ENCODE data around the gene KCNG2.
"Not testable (repeated sequence)": the region's sequence is repeated elsewhere in the genome, so short reads cannot be mapped to it uniquely, and the experiment has no call there.

The KCNG2 gene, protein sequence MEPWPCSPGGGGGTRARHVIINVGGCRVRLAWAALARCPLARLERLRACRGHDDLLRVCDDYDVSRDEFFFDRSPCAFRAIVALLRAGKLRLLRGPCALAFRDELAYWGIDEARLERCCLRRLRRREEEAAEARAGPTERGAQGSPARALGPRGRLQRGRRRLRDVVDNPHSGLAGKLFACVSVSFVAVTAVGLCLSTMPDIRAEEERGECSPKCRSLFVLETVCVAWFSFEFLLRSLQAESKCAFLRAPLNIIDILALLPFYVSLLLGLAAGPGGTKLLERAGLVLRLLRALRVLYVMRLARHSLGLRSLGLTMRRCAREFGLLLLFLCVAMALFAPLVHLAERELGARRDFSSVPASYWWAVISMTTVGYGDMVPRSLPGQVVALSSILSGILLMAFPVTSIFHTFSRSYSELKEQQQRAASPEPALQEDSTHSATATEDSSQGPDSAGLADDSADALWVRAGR

GRCh38 chr18:79797518-79798345 lies at the start of gene KCNG2:
Gene KCNG2 (plus strand): TSS chr18:79797938. CDS start chr18:79863668, 65,730 bp downstream.
- DNase-seq (ENCODE audit: low read depth, low spot score), result no peak

GRCh38 chr18:79748321-79749180 lies 49.2 kb upstream of the KCNG2 start:
- no peak for DNase-seq (ENCODE audit: low read depth, low spot score)

GRCh38 chr18:79749251-79750191 lies 48.2 kb upstream of the KCNG2 start:
- no peak for DNase-seq (ENCODE audit: low read depth, low spot score)

DNA sequence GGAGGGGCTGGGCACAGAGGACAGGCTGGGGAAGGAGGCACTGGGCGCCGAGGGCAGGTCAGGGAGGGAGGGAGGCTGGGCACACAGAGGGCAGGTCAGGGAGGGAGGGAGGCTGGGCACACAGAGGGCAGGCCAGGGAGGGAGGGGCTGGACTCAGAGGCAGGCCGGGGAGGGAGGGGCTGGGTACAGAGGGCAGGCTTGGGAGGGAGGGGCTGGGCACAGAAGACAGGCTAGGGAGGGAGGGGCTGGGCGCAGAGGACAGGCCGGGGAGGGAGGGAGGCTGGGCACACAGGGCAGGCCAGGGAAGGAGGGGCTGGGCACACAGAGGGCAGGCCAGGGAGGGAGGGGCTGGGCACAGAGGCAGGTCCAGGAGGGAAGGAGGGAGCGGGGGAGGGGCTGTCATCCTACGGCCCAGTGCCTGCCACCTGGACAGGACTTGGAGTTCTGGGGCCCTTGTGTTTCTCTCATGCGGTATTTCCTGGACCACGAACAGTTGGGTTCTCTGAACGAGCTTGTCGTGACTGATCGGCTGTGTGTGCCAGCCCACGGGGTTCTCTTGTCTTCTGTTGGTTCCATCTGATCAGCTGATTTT lies 46.7 kb upstream of the KCNG2 start:
- DNase-seq (ENCODE audit: low read depth, low spot score), result no peak

DNA sequence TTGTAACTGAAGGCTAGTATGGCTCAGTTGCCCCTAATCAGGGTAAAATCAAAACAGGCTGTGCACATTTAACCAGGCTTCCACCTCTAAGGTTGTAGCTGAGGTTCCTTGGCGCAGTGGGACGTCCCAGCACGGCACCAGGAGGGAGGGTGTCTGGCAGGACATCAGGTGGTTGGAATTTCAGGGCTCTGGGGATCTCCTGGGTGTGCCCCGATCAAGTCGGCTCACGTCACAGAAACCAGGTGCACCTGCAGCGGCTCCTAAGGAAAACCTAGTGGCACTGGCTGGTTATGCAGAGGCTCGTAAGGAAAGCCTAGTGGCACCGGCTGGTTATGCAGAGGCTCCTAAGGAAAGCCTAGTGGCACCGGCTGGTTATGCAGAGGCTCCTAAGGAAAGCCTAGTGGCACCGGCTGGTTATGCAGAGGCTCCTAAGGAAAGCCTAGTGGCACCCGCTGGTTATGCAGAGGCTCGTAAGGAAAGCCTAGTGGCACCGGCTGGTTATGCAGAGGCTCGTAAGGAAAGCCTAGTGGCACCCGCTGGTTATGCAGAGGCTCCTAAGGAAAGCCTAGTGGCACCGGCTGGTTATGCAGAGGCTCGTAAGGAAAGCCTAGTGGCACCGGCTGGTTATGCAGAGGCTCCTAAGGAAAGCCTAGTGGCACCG lies 45.7 kb upstream of the KCNG2 start:
- DNase-seq (ENCODE audit: low read depth, low spot score), result not testable (repeated sequence)

GRCh38 chr18:79752946-79753345 lies 44.8 kb upstream of the KCNG2 start:
- DNase-seq (ENCODE audit: low read depth, low spot score), result not testable (repeated sequence)

GRCh38 chr18:79753391-79753851 lies 44.3 kb upstream of the KCNG2 start:
- no peak for DNase-seq (ENCODE audit: low read depth, low spot score)

- DNase-seq (ENCODE audit: low read depth, low spot score), result no peak
Measured at GRCh38 chr18:79754022-79754761, 43.5 kb upstream of the KCNG2 start.

- DNase-seq (ENCODE audit: low read depth, low spot score), result no peak
Measured at GRCh38 chr18:79754831-79755351, 42.8 kb upstream of the KCNG2 start.

DNA sequence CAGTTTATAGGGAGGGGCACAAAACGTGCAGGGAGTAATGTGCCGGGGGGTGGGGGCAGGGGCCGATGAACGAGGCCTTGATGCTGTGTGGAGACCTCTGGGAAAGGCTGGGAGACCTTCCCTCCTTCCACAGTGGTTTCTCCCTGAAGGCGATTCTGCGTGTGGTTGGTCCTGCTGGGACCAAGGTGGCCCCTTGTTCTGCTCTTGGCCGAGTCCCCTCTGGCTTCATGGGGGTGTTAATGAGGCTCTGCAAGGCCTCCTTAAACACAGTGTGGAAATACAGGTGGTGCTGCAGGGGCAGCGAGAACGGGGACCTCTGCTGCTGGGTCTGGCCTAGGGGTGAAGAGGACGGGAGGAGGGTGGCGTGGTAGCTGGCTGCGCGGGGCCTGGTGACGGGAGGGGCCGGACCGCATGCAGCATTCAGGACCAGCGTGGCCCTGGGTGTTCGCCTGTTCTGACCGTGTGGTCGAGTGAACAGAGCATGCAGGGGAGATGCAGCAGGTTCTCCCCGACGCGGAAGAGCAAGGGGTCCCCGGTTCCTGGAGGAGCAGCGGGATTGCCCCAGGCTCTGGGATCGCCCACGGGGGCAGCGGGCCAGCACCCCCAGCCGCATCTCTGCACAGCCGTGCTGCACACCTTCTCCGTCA lies 42.1 kb upstream of the KCNG2 start:
- no peak for DNase-seq (ENCODE audit: low read depth, low spot score)

GRCh38 chr18:79756143-79756500 lies 41.6 kb upstream of the KCNG2 start:
- no peak for DNase-seq (ENCODE audit: low read depth, low spot score)

DNA sequence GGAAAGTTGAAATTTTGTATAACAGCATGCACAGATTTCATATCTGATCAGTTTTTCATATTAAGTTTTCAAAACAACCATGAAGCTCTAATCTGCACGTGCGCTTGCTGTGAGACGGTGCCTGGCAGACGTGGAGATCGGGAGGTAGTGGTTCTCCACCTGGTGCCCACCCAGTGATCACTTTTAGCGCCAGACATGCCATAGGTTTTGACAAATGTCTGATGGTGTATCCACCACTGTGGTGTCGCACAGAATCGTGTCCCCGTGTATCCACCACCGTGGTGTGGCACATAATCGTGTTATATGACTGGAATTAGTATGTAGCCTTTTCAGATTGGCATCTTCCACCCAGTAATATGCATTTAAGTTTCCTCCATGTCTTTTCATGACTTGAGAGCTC lies 40.9 kb upstream of the KCNG2 start:
- DNase-seq (ENCODE audit: low read depth, low spot score), result no peak

GRCh38 chr18:79760348-79760747 lies 37.4 kb upstream of the KCNG2 start:
- no peak for DNase-seq (ENCODE audit: low read depth, low spot score)

GRCh38 chr18:79760881-79761280 lies 36.9 kb upstream of the KCNG2 start:
- DNase-seq (ENCODE audit: low read depth, low spot score), result no peak

DNA sequence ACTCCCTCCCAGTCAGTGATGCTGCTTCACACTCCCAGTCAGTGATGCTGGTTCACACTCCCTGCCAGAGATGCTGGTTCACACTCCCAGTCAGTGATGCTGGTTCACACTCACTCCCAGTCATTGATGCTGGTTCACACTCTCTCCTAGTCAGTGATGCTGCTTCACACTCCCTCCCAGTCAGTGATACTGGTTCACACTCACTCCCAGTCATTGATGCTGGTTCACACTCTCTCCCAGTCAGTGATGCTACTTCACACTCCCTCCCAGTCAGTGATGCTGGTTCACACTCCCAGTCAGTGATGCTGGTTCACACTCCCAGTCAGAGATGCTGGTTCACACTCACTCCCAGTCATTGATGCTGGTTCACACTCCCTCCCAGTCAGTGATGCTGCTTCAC lies 34.3 kb upstream of the KCNG2 start:
- no peak for DNase-seq (ENCODE audit: low read depth, low spot score)

DNA sequence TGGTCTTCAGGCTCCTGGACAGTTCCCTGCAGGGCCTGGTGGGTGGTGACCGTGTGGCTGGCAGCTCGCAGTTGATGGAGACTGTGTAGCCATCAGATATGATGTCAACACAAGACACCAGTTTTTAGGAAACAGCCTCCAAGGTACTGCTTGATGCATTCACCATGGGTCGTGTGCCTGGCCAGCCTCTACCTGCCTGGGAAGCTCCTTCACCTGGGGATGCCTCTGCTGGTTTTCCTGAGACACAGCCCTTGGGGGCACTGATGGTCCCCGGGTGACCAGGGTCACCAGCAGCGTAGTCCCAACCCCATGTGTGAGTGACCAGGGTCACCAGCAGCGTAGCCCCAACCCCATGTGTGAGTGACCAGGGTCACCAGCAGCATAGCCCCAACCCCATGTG lies 33.6 kb upstream of the KCNG2 start:
- DNase-seq (ENCODE audit: low read depth, low spot score), result no peak

DNA sequence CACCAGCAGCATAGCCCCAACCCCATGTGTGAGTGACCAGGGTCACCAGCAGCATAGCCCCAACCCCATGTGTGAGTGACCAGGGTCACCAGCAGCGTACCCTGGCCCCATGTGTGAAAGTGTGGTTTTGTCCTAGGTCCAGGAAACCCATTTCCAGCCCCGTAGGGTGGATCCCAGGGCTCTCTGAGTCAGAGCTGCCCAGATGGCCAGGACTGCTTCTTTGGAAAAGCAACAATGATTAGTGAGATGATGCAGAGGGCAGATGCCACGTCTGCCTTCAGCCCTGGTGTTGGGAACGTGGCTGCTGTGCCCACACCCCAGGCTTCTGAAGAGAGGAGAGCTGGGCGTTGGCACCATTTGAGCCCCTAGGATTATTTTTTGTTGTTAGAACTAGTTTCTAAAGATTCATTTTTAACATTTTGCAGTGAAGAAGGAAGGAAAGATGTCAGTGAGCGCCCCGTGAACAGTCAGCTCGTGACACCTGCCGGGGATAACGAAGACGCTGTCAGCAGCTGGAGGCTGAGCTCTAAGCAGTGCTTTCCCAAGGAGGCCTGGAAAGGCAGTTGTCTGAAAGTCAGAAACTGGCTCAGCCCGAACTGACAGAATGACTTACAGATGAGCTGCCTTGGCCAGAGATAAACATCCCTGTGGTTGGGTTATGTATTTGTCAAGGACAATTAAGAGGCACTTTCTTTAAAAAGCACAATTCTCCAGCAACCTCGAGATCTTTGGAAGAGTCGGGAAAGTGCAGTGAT lies 32.1 kb upstream of the KCNG2 start:
- no peak for DNase-seq (ENCODE audit: low read depth, low spot score)

All from activated CD4-positive, CD25-positive, alpha-beta regulatory T cell treated with anti-CD3 and anti-CD28 coated beads, Interleukin-2, amount 50 U/mL, for 16 hours (primary cell).